ENCODE results near the gene OTUB1. TPM values are rescaled to one million over a fixed set of nuclear protein-coding genes. Genes with fewer than 3 reads are reported as not detected.

OTUB1 gene
- total and polyA plus RNA-seq, 9 of the 15 experiments (the other 6 are each of a cell fraction or from before 2014, with no cell fraction given) = 29.5 to 134 (median 66.1) TPM

DNA sequence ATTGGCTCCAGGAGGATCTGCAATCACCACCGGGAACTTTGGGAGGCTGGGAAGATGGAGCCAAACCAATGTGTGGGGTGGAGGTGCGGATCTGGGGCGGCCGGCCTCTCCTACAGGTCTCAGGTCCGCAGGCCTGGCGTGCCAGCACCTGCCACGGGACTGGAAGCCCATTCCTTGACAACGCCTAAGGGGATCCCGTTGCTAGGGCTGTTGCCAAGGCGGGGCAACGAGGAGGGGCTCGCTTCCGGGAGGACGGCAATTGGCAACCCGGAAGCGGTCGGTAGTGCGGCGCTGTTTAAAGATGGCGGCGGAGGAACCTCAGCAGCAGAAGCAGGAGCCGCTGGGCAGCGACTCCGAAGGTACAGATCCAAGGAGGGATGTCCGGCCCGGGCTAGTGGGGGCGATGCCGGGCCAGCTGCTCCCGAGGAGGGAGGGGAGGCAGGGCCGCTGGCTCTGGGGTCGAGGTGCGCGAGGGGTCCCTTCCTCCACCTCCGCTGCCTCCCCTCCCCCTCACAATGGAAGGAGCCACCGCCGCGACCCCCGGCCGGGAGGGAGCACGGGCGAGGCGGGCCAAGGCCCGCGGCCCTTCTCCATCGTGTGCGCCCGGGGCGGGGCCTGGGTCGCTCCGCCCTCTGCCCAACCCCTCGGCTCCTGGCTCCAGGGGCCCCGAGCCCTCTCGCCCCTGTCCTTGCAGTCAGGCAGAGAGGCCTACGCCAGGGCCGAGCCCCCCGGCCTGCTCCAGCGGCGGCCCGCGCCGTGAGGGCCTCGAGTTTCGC is at the start of gene OTUB1 (continued):
- TF ChIP-seq SAP30 (IDR thresholded peaks at IDR 0.05; ENCODE audit: borderline replicate concordance, insufficient read depth, low read depth, low read length, poor library complexity, severe bottlenecking) (peak; percentile 56), CBX2 (IDR thresholded peaks at IDR 0.05; ENCODE audit: insufficient read depth, low read length, poor library complexity, severe bottlenecking) (no peak), CBFA2T3 (IDR thresholded peaks at IDR 0.05) (no peak), FIP1L1 (IDR thresholded peaks at IDR 0.05; ENCODE audit: low read depth, low read length, poor library complexity, severe bottlenecking) (peak; percentile 92), KDM5B (IDR thresholded peaks at IDR 0.05; ENCODE audit: insufficient replicate concordance, low read depth, low read length) (peak; percentile 78), ZNF79 (CRISPR knock-in tag; IDR thresholded peaks at IDR 0.05; ENCODE audit: low read depth) (no peak), TFAM (CRISPR knock-in tag; conservative IDR thresholded peaks at IDR 0.05) (no peak), TCF7 (IDR thresholded peaks at IDR 0.05; ENCODE audit: borderline replicate concordance) (no peak), TRIM24 (IDR thresholded peaks at IDR 0.05) (no peak), HDAC2 (IDR thresholded peaks at IDR 0.05) (peak; percentile 55; the same call in 1 of the 2 replicates), MECOM (CRISPR knock-in tag; IDR thresholded peaks at IDR 0.05) (no peak), RCOR1 (IDR thresholded peaks at IDR 0.05; ENCODE audit: borderline replicate concordance in 1 of 2, low read depth in 2 of 2, low read length in 2 of 2) (no peak), IFI16 (CRISPR knock-in tag; IDR thresholded peaks at IDR 0.05) (no peak), CREM (IDR thresholded peaks at IDR 0.05; ENCODE audit: low read depth) (peak; percentile 34; the same call in 1 of the 2 replicates), XRCC5 (IDR thresholded peaks at IDR 0.05; ENCODE audit: low read depth, low read length) (no peak), E2F1 (CRISPR knock-in tag; IDR thresholded peaks at IDR 0.05) (no peak), PYGO2 (tag; IDR thresholded peaks at IDR 0.05) (no peak), FUS (optimal IDR thresholded peaks at IDR 0.05; ENCODE audit: low read depth, low read length) (no peak), TFAP4 (CRISPR knock-in tag; IDR thresholded peaks at IDR 0.05; ENCODE audit: borderline replicate concordance) (peak; percentile 68; the same call in 1 of the 2 replicates), ZNF263 (CRISPR knock-in tag; IDR thresholded peaks at IDR 0.05; ENCODE audit: borderline replicate concordance) (peak; percentile 84)
- TF ChIP-seq, protein P1, sequence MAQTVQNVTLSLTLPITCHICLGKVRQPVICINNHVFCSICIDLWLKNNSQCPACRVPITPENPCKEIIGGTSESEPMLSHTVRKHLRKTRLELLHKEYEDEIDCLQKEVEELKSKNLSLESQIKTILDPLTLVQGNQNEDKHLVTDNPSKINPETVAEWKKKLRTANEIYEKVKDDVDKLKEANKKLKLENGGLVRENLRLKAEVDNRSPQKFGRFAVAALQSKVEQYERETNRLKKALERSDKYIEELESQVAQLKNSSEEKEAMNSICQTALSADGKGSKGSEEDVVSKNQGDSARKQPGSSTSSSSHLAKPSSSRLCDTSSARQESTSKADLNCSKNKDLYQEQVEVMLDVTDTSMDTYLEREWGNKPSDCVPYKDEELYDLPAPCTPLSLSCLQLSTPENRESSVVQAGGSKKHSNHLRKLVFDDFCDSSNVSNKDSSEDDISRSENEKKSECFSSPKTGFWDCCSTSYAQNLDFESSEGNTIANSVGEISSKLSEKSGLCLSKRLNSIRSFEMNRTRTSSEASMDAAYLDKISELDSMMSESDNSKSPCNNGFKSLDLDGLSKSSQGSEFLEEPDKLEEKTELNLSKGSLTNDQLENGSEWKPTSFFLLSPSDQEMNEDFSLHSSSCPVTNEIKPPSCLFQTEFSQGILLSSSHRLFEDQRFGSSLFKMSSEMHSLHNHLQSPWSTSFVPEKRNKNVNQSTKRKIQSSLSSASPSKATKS (CRISPR knock-in tag; IDR thresholded peaks at IDR 0.05) = no peak
- TF ChIP-seq, protein P2, sequence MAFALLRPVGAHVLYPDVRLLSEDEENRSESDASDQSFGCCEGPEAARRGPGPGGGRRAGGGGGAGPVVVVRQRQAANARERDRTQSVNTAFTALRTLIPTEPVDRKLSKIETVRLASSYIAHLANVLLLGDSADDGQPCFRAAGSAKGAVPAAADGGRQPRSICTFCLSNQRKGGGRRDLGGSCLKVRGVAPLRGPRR (CRISPR knock-in tag; IDR thresholded peaks at IDR 0.05) = no peak

All from K562 (cell line).